Cardiac muscle cell (in vitro differentiated cells and primary cell): Measurements from ENCODE around the gene PRPF40B. TPM values are rescaled to one million over a fixed set of nuclear protein-coding genes. Genes with fewer than 3 reads are reported as not detected.

Experiments
- DNase-seq, 2 donors: peaks; one replicate each; pipeline versions ENCODE4 v3.0.0 to v3.0.0-alpha.2; 2010 to 2017; ENCODE audit warnings: low read depth in 1 of 2, low spot score in 1 of 2
- H3K27ac ChIP-seq: fragments of 200-600 bp; sonication (generic); 2 replicates; pipeline ENCODE4 v1.5.1; 2016
- H3K27me3 ChIP-seq: fragments of 200-600 bp; sonication (generic); 2 replicates; pipeline ENCODE4 v1.6.0; 2016; ENCODE audit warnings: control low read depth
- H3K36me3 ChIP-seq: fragments of 200-600 bp; sonication (generic); 2 replicates; pipeline ENCODE4 v1.5.1; 2016; ENCODE audit warnings: control low read depth
- H3K4me1 ChIP-seq: fragments of 200-600 bp; sonication (generic); 2 replicates; pipeline ENCODE4 v1.8.1; 2017; ENCODE audit warnings: low read depth, mild to moderate bottlenecking, mixed run types
- H3K4me3 ChIP-seq: fragments of 200-600 bp; sonication (generic); 2 replicates; pipeline ENCODE4 v1.5.1; 2016; ENCODE audit warnings: mild to moderate bottlenecking
- H3K9me3 ChIP-seq: fragments of 200-600 bp; sonication (generic); 2 replicates; pipeline ENCODE4 v1.5.1; 2017; ENCODE audit warnings: low read depth, mild to moderate bottlenecking, control low read depth
- polyA plus RNA-seq: library from polyadenylated mRNA; unstranded; fragments of >200 nt; fragmentation: Nextera tagmentation; extraction: Ambion mirVana; gene quantifications from 2 replicates; pipeline ENCODE4 v1.2.1, GENCODE V29; 2016
- total RNA-seq: library from RNA; depleted of rRNA; stranded (reverse); fragments of >200 nt; gene quantifications from 2 replicates; pipeline ENCODE4 v1.2.3, GENCODE V29; 2016
- TF ChIP-seq, protein P1 (sequence below): IDR thresholded peaks from 2 replicates; pipeline ENCODE4 v1.5.1; 2012; ENCODE audit warnings: low read depth, mild to moderate bottlenecking, low read length

The PRPF40B gene
- total and polyA plus RNA-seq, 2 experiments from 2014 or later = 46.4 to 52.9 TPM

DNA sequence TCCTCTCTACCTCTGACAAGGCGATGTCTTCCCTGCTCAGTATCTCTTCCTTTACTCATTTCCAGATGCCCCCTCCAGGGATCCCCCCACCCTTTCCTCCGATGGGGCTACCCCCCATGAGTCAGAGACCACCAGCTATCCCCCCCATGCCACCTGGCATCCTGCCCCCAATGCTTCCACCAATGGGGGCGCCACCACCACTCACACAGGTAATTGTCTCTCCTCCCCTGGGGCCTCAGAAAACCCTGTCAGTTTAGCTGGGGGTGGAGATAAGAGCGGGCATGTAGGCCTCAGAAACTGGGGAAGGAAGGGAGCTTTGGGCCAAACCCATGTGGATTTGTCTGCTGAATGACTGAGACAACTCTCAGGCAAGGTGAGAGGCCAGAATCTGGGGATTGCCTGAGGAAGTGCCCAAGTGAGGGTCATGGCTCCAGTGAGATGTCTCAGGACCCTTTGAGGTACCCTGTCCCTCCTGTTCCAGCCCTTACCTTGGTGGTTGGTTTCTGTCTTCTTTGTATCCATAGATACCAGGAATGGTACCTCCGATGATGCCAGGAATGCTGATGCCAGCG, 8.1 kb downstream of the PRPF40B start:
- Histone ChIP-seq H3K27me3 (no peaks in the 10 kb centered on the region), H3K36me3 (no peaks in the 10 kb centered on the region), H3K9me3 (no peaks in the 10 kb centered on the region), H3K27ac (no peak overlapping the region), H3K4me1 (no peaks in the 10 kb centered on the region), H3K4me3 (no peak overlapping the region)
- DNase-seq = no peak
- TF ChIP-seq, protein P1, sequence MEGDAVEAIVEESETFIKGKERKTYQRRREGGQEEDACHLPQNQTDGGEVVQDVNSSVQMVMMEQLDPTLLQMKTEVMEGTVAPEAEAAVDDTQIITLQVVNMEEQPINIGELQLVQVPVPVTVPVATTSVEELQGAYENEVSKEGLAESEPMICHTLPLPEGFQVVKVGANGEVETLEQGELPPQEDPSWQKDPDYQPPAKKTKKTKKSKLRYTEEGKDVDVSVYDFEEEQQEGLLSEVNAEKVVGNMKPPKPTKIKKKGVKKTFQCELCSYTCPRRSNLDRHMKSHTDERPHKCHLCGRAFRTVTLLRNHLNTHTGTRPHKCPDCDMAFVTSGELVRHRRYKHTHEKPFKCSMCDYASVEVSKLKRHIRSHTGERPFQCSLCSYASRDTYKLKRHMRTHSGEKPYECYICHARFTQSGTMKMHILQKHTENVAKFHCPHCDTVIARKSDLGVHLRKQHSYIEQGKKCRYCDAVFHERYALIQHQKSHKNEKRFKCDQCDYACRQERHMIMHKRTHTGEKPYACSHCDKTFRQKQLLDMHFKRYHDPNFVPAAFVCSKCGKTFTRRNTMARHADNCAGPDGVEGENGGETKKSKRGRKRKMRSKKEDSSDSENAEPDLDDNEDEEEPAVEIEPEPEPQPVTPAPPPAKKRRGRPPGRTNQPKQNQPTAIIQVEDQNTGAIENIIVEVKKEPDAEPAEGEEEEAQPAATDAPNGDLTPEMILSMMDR = no peak

DNA sequence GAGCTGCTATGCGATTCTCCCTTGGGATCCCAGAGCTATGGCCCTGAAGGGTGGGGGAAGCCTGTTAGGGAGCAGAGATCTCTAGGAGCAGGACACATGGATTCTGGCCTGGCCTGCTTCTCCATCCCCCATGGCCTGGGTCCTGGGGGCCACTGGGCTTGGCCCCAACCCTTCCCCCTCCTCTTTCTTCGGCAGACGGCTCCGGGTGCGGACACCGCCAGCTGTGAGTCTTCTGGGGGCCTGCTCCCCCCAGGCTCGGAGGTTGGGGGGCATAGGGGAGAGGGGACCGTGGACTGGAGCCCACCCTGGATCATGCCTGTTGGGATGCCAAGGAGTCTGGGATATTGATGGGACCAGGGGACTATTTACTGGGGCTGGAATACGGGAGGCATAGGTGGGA, 9.0 kb downstream of the PRPF40B start:
- H3K4me3 ChIP-seq = no peak overlapping the region
- no peaks in the 10 kb centered on the region for H3K9me3 ChIP-seq
- H3K27me3 ChIP-seq = no peaks in the 10 kb centered on the region
- no peaks in the 10 kb centered on the region for H3K36me3 ChIP-seq
- peaks cover 8% of the 10 kb centered on the region for H3K4me1 ChIP-seq
- no peak overlapping the region for H3K27ac ChIP-seq
- no peak for DNase-seq
- TF ChIP-seq, protein P1 = no peak

DNA sequence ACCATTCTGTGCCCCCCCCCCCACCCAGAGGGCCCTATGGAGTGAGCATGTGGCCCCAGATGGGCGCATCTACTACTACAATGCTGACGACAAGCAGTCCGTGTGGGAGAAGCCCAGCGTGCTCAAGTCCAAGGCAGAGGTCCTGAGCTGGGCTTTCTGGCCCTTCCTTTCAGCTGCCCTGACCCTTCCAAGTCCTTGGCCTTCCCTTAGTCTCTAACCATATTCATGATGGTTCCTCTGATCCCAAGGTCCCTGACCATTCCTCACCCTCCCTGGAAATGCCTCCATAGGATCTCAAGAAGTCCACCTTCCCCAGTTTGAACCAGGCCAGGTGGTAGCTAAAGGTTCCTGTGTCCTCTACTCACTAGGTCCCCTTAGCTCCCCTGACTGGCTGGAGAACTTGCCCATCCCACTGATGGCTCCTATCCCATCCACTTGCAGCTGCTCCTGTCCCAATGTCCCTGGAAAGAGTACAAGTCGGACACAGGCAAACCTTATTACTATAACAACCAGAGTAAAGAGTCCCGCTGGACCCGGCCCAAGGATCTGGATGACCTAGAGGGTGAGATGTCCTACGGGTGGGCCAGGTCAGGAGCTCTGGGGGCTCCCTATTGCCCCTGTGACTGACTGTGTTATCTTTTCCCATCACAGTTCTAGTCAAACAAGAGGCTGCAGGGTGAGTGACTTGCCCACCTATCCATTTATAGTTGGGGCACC, 9.8 kb downstream of the PRPF40B start:
- TF ChIP-seq, protein P1 = no peak

DNA sequence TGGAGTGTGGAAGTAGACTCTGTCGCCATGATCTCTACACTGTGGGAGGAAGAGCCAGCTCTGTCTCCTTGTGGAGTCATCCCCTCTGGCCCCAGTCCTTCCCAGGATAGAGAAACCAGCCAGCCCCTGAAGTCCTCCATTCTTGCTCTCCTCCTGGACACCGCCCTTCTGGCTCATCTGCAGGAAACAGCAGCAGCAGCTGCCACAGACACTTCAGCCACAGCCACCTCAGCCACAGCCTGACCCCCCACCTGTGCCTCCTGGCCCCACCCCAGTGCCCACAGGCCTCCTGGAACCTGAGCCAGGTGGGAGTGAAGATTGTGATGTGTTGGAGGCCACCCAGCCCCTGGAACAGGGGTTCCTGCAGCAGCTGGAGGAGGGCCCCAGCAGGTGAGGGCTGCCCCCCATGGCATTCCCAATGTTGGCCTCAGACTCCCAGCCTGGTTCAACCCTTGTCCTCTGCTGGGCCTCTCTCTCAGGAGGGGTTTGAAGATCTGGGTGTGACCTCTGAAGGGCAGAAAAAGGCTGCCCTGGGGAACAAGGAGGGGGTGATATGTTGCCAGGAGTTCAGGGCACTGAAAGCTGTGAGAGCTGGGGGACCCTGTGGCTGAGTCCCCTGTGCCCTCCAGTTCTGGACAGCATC, 10.5 kb downstream of the PRPF40B start:
- Histone ChIP-seq H3K36me3 (peaks cover 4% of the 10 kb centered on the region), H3K9me3 (no peaks in the 10 kb centered on the region), H3K27ac (no peak overlapping the region), H3K4me1 (peaks cover 11% of the 10 kb centered on the region), H3K27me3 (no peaks in the 10 kb centered on the region), H3K4me3 (no peak overlapping the region)
- TF ChIP-seq, protein P1 = no peak
- no peak for DNase-seq

More for the DNA sequence above, 9.8 kb downstream of the PRPF40B start:
- no peak for DNase-seq
- Histone ChIP-seq H3K9me3 (no peaks in the 10 kb centered on the region), H3K27ac (no peak overlapping the region), H3K4me1 (peaks cover 11% of the 10 kb centered on the region), H3K27me3 (no peaks in the 10 kb centered on the region), H3K36me3 (no peaks in the 10 kb centered on the region), H3K4me3 (no peak overlapping the region)

DNA sequence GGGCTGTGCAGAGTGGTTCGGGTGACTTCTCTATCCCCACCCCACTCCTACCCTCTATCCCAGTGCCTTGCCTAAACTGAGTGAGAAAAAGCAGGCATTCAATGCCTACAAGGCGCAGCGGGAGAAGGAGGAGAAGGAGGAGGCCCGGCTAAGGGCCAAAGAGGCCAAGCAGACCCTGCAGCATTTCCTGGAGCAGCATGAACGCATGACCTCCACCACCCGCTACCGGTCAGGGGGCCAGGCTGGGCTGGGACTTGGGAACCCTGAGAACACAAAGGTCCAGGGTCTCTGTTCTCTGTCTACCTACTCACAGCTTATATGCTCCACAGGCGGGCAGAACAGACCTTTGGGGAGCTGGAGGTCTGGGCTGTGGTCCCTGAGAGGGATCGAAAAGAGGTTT, 11.7 kb downstream of the PRPF40B start:
- DNase-seq = no peak
- TF ChIP-seq, protein P1 = no peak
- no peaks in the 10 kb centered on the region for H3K27me3 ChIP-seq

More for the DNA sequence above, 11.7 kb downstream of the PRPF40B start:
- peaks cover 11% of the 10 kb centered on the region for H3K4me1 ChIP-seq
- H3K36me3 ChIP-seq = peaks cover 7% of the 10 kb centered on the region
- no peak overlapping the region for H3K4me3 ChIP-seq
- H3K9me3 ChIP-seq = no peaks in the 10 kb centered on the region
- no peak overlapping the region for H3K27ac ChIP-seq
